Islet of Langerhans (tissue), 1 donor: ENCODE results near the gene DOCK2.
"Not testable (repeated sequence)": the region's sequence is repeated elsewhere in the genome, so short reads cannot be mapped to it uniquely, and the experiment has no call there.

Experiments
- FAIRE-seq: peaks from one replicate; lab custom pipeline; 2011; peaks lifted over from hg19 to GRCh38; lab: Jason Lieb, UNC

Gene DOCK2

GRCh38 chr5:169944115-169944514 is 307.0 kb downstream of the DOCK2 start:
- FAIRE-seq: no peak

GRCh38 chr5:169944922-169945680 is 308.0 kb downstream of the DOCK2 start:
- no peak for FAIRE-seq

GRCh38 chr5:169945831-169946261 is 308.8 kb downstream of the DOCK2 start:
- no peak for FAIRE-seq

GRCh38 chr5:169946743-169947295 is 309.7 kb downstream of the DOCK2 start:
- FAIRE-seq: no peak

GRCh38 chr5:169950333-169950732 is 313.3 kb downstream of the DOCK2 start:
- FAIRE-seq: no peak

- FAIRE-seq: not testable (repeated sequence)
Measured at GRCh38 chr5:169953196-169953595, 316.1 kb downstream of the DOCK2 start.

- FAIRE-seq: no peak
Measured at GRCh38 chr5:169954786-169955185, 317.7 kb downstream of the DOCK2 start.

- no peak for FAIRE-seq
Measured at GRCh38 chr5:169956126-169956525, 319.1 kb downstream of the DOCK2 start.

- FAIRE-seq: no peak
Measured at GRCh38 chr5:169956756-169957155, 319.7 kb downstream of the DOCK2 start.

GRCh38 chr5:169958278-169958677 is 321.2 kb downstream of the DOCK2 start:
- FAIRE-seq: no peak

GRCh38 chr5:169960659-169961058 is 323.6 kb downstream of the DOCK2 start:
- no peak for FAIRE-seq

- no peak for FAIRE-seq
Measured at GRCh38 chr5:169964246-169964645, 327.2 kb downstream of the DOCK2 start.

GRCh38 chr5:169970339-169970738 is 333.3 kb downstream of the DOCK2 start:
- FAIRE-seq: no peak

GRCh38 chr5:169970911-169971765 is 334.1 kb downstream of the DOCK2 start:
- no peak for FAIRE-seq

GRCh38 chr5:169971780-169972179 is 334.7 kb downstream of the DOCK2 start:
- FAIRE-seq: no peak

- FAIRE-seq: no peak
Measured at GRCh38 chr5:169973056-169973455, 336.0 kb downstream of the DOCK2 start.

GRCh38 chr5:169974121-169974770 is 337.2 kb downstream of the DOCK2 start:
- FAIRE-seq: no peak

- no peak for FAIRE-seq
Measured at GRCh38 chr5:169978714-169979113, 341.6 kb downstream of the DOCK2 start.

- FAIRE-seq: no peak
Measured at GRCh38 chr5:169979871-169980270, 342.8 kb downstream of the DOCK2 start.

- no peak for FAIRE-seq
Measured at GRCh38 chr5:169980418-169981053, 343.5 kb downstream of the DOCK2 start, which contains the start of gene INSYN2B. INSYN2B (minus strand) TSS chr5:169980495; CDS start chr5:169883898, 96,597 bp downstream.

- no peak for FAIRE-seq
Measured at GRCh38 chr5:169988206-169988605, 351.1 kb downstream of the DOCK2 start.

GRCh38 chr5:169988947-169989346 is 351.9 kb downstream of the DOCK2 start:
- no peak for FAIRE-seq
